HCT116 (cell line): Measurements from ENCODE around the gene SNRNP40. TPM values are rescaled to one million over a fixed set of nuclear protein-coding genes. Genes with fewer than 3 reads are reported as not detected.
A peak's percentile ranks its signal among the peaks of the same experiment; 100 is the strongest.

Experiments used
- ATAC-seq: fragments of 200-7000 bp; cut with Tn5 transposase; 2 replicates; pipeline ENCODE4 v1.9.1; 2020; ENCODE audit warnings: mild to moderate bottlenecking, moderate library complexity
- BruUV-seq: library from RNA; stranded (reverse); fragments of 400-500 nt; replicated peaks from 2 replicates; lab custom pipeline; 2021; lab: Mats Ljungman, UMichigan
- CTCF ChIA-PET: fragments of 300-600 bp; sonication (Branson Sonifier 250); formaldehyde crosslinking; loops from one replicate; lab custom pipeline; 2021; ENCODE audit warnings: antibody characterized with exemption; lab: Charles Lee
- POLR2A ChIA-PET: fragments of 300-600, 350-600 bp; sonication (Branson Sonifier 250); formaldehyde crosslinking; loops from one replicate; lab custom pipeline; 2021; ENCODE audit warnings: antibody characterized with exemption; lab: Charles Lee
- RAD21 ChIA-PET, 2 experiments: fragments of 300-600 bp; sonication (Branson Sonifier 250); formaldehyde crosslinking; loops; one replicate each; lab custom pipeline; 2023; ENCODE audit warnings: low total read pairs in 2 of 2; ENCODE audit not compliant: uncharacterized antibody in 2 of 2, unreplicated experiment in 2 of 2, low non-redundant PET in 1 of 2; lab: Charles Lee
- DNase-seq: peaks from one replicate; pipeline ENCODE4 v3.0.0-alpha.2; 2010; ENCODE audit warnings: low read depth, low spot score
- H2AFZ ChIP-seq: fragments of 200-600 bp; shearing (Covaris generic), sonication (generic); 2 replicates; pipeline ENCODE4 v1.6.1; 2017; ENCODE audit warnings: low read depth, mixed run types, mixed read lengths, antibody characterized with exemption, low read length; ENCODE audit not compliant: poor library complexity, severe bottlenecking
- H3K27ac ChIP-seq: 2 replicates; pipeline ENCODE4 v1.5.1; 2012; ENCODE audit warnings: low read depth, low read length
- H3K27me3 ChIP-seq: fragments of 200-600 bp; sonication (generic); 2 replicates; pipeline ENCODE4 v1.6.1; 2016; ENCODE audit warnings: mixed run types, low read length, mixed read lengths; ENCODE audit not compliant: insufficient read depth
- H3K36me3 ChIP-seq, 2 experiments: fragments of 200-500 bp in 1 of 2; fragments of 200-600 bp in 1 of 2; sonication (Bioruptor generic) in 1 of 2; sonication (generic) in 1 of 2; 2 replicates each; pipeline versions ENCODE4 v1.5.1 to v1.6.1; 2014 to 2016; ENCODE audit warnings: low read length in 2 of 2, inconsistent platforms in 1 of 2, mixed read lengths in 1 of 2, mixed run types in 1 of 2; ENCODE audit not compliant: insufficient read depth in 2 of 2, control insufficient read depth in 1 of 2
- H3K4me1 ChIP-seq, 2 experiments: fragments of 200-600 bp in 1 of 2; sonication (generic) in 1 of 2; 2 replicates each; pipeline versions ENCODE4 v1.5.1 to v1.6.1; 2012 to 2017; ENCODE audit warnings: low read length in 2 of 2, inconsistent platforms in 1 of 2, mild to moderate bottlenecking in 1 of 2, mixed read lengths in 1 of 2, mixed run types in 1 of 2, moderate library complexity in 1 of 2; ENCODE audit not compliant: insufficient read depth in 2 of 2, control insufficient read depth in 1 of 2
- H3K4me2 ChIP-seq: fragments of 200-600 bp; sonication (generic); 2 replicates; pipeline ENCODE4 v1.6.1; 2017; ENCODE audit warnings: mixed run types, low read length, mixed read lengths
- H3K4me3 ChIP-seq, 2 experiments: fragments of 200-600 bp in 1 of 2; sonication (generic) in 1 of 2; replicated peaks in 1 of 2; 2 replicates each; pipeline ENCODE4 v1.5.1; 2011 to 2016; ENCODE audit warnings: low read length in 2 of 2, control low read depth in 1 of 2, low read depth in 1 of 2, mild to moderate bottlenecking in 1 of 2, mixed read lengths in 1 of 2, mixed run types in 1 of 2
- H3K79me2 ChIP-seq: fragments of 200-600 bp; sonication (generic); 2 replicates; pipeline ENCODE4 v1.6.1; 2017; ENCODE audit warnings: mild to moderate bottlenecking, mixed run types, low read length, moderate library complexity, mixed read lengths; ENCODE audit not compliant: insufficient read depth
- H3K9ac ChIP-seq: fragments of 200-600 bp; sonication (generic); 2 replicates; pipeline ENCODE4 v1.6.1; 2016; ENCODE audit warnings: low read length, mixed read lengths
- H3K9me2 ChIP-seq: fragments of 200-600 bp; sonication (generic), shearing (Covaris generic); 2 replicates; pipeline ENCODE4 v1.6.1; 2017; ENCODE audit warnings: mixed run types, mild to moderate bottlenecking, moderate library complexity; ENCODE audit not compliant: insufficient read depth
- H3K9me3 ChIP-seq, 2 experiments: fragments of 200-500 bp in 1 of 2; fragments of 200-600 bp in 1 of 2; sonication (Bioruptor generic) in 1 of 2; sonication (generic) in 1 of 2; 2 replicates each; pipeline ENCODE4 v1.6.1; 2014 to 2017; ENCODE audit warnings: low read length in 2 of 2, mixed read lengths in 2 of 2, inconsistent platforms in 1 of 2, low read depth in 1 of 2, mild to moderate bottlenecking in 1 of 2, mixed run types in 1 of 2, moderate library complexity in 1 of 2; ENCODE audit not compliant: control insufficient read depth in 1 of 2, insufficient read depth in 1 of 2
- H4K20me1 ChIP-seq: fragments of 200-600 bp; sonication (generic), shearing (Covaris generic); 2 replicates; pipeline ENCODE4 v1.6.1; 2017; ENCODE audit warnings: mixed run types, mild to moderate bottlenecking, moderate library complexity; ENCODE audit not compliant: insufficient read depth
- EGR1 ChIP-seq: IDR thresholded peaks from 2 replicates; pipeline ENCODE4 v1.6.1; 2012; ENCODE audit warnings: low read depth
- ELF1 ChIP-seq: IDR thresholded peaks from 2 replicates; pipeline ENCODE4 v1.6.1; 2012; ENCODE audit warnings: low read depth, borderline replicate concordance
- EZH2 ChIP-seq: fragments of 200-600 bp; sonication (generic); IDR thresholded peaks from 2 replicates; pipeline ENCODE4 v1.6.1; 2017; ENCODE audit warnings: antibody characterized with exemption, mixed run types
- EZH2phosphoT487 ChIP-seq: fragments of 200-600 bp; IDR thresholded peaks from 2 replicates; pipeline ENCODE4 v1.6.1; 2018; ENCODE audit warnings: antibody characterized with exemption, borderline replicate concordance
- JUND ChIP-seq: IDR thresholded peaks from 2 replicates; pipeline ENCODE4 v1.6.1; 2012
- POLR2A ChIP-seq: IDR thresholded peaks from 2 replicates; pipeline ENCODE4 v1.7.0; 2011; ENCODE audit warnings: borderline replicate concordance; ENCODE audit not compliant: insufficient read depth, insufficient read length; ENCODE audit errors: extremely low read depth
- POLR2AphosphoS5 ChIP-seq: IDR thresholded peaks from 2 replicates; pipeline ENCODE4 v1.6.1; 2011; ENCODE audit warnings: mild to moderate bottlenecking, low read depth, low read length, moderate library complexity
- RAD21 ChIP-seq: IDR thresholded peaks from 2 replicates; pipeline ENCODE4 v1.6.1; 2012; ENCODE audit warnings: low read depth, mild to moderate bottlenecking
- REST ChIP-seq: IDR thresholded peaks from 2 replicates; pipeline ENCODE4 v1.6.1; 2012; ENCODE audit warnings: low read depth
- SIN3A ChIP-seq: IDR thresholded peaks from 2 replicates; pipeline ENCODE4 v1.6.1; 2012; ENCODE audit warnings: low read depth
- SP1 ChIP-seq: IDR thresholded peaks from 2 replicates; pipeline ENCODE4 v1.6.1; 2012; ENCODE audit warnings: low read depth
- SRF ChIP-seq: IDR thresholded peaks from 2 replicates; pipeline ENCODE4 v1.6.1; 2012; ENCODE audit warnings: low read depth
- TCF7L2 ChIP-seq: IDR thresholded peaks from 2 replicates; pipeline ENCODE4 v1.7.0; 2011; ENCODE audit warnings: borderline replicate concordance, inconsistent platforms; ENCODE audit not compliant: insufficient read depth, insufficient read length; ENCODE audit errors: extremely low read depth
- YY1 ChIP-seq: IDR thresholded peaks from 2 replicates; pipeline ENCODE4 v1.6.1; 2011; ENCODE audit warnings: low read length, low read depth, moderate library complexity, mild to moderate bottlenecking; ENCODE audit not compliant: insufficient replicate concordance; ENCODE audit errors: extremely low read depth
- ZBTB33 ChIP-seq: IDR thresholded peaks from 2 replicates; pipeline ENCODE4 v1.6.1; 2011; ENCODE audit warnings: mild to moderate bottlenecking, low read length, moderate library complexity; ENCODE audit not compliant: insufficient replicate concordance; ENCODE audit errors: extremely low read depth
- ZFX ChIP-seq: fragments of 450-650 bp; IDR thresholded peaks from 2 replicates; pipeline ENCODE4 v1.6.1; 2017
- intact Hi-C: fragments of 100-400 bp; cut with micrococcal nuclease; formaldehyde crosslinking; loops from 2 replicates; pipeline ENCODE4 v1.10.0; 2022
- total RNA-seq: library from RNA; stranded (reverse); gene quantifications from one replicate; pipeline ENCODE4 v1.2.1, GENCODE V29; 2021; ENCODE audit not compliant: unreplicated experiment
- TF ChIP-seq, protein P1 (sequence below): IDR thresholded peaks from 2 replicates; pipeline ENCODE4 v1.6.1; 2012

The SNRNP40 gene
- total RNA-seq, 1 experiment from 2014 or later: 91.8 TPM

GRCh38 chr1:31238986-31239613 lies 57.5 kb downstream of the SNRNP40 start:
- no peak overlapping the region for H3K27ac ChIP-seq
- TF ChIP-seq SIN3A (no peak), EZH2 (no peak), RAD21 (no peak), ZFX (no peak), TCF7L2 (no peak), EZH2phosphoT487 (no peak), ZBTB33 (no peak), ELF1 (no peak), POLR2AphosphoS5 (no peak), YY1 (no peak), EGR1 (no peak), REST (no peak), SRF (no peak), SP1 (no peak), JUND (no peak), POLR2A (no peak)
- TF ChIP-seq, protein P1, sequence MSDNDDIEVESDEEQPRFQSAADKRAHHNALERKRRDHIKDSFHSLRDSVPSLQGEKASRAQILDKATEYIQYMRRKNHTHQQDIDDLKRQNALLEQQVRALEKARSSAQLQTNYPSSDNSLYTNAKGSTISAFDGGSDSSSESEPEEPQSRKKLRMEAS: no peak
- H3K79me2 ChIP-seq: no peaks in the 10 kb centered on the region
- RAD21 ChIA-PET: no interaction called here
- H3K4me1 ChIP-seq: peaks cover 0 to 5% of the 10 kb centered on the region in 2 experiments; a peak in 1 of 4 replicates
- H3K4me2 ChIP-seq: peak overlapping the region; percentile 57
- no peaks in the 10 kb centered on the region for H3K9me2 ChIP-seq
- DNase-seq (no peak), ATAC-seq (peak; percentile 60)
- no TSS peak for BruUV-seq
- no peak overlapping the region for H3K9ac ChIP-seq
- no peaks in the 10 kb centered on the region for H3K9me3 ChIP-seq
- CTCF ChIA-PET: no interaction called here
- POLR2A ChIA-PET: interaction anchor here (0.7 kb wide), 1 partner anchor 84 kb away, joined by 3 read pairs; no protein-coding TSS in a partner anchor
- no peak overlapping the region for H2AFZ ChIP-seq
- peak overlapping the region; percentile 21 to 41 for H3K4me3 ChIP-seq
- no peaks in the 10 kb centered on the region for H4K20me1 ChIP-seq
- H3K27me3 ChIP-seq: peaks cover 14% of the 10 kb centered on the region
- no peaks in the 10 kb centered on the region for H3K36me3 ChIP-seq
- intact Hi-C loops: no loop called here
